BJ (cell line): Measurements from ENCODE around the gene TUT4. TPM values are rescaled to one million over a fixed set of nuclear protein-coding genes. Genes with fewer than 3 reads are reported as not detected.
"Not testable (repeated sequence)": the region's sequence is repeated elsewhere in the genome, so short reads cannot be mapped to it uniquely, and the experiment has no call there.

Experiments
- CTCF ChIA-PET: fragments of 350-600 bp; formaldehyde crosslinking; extraction: SDS; loops from one replicate; lab custom pipeline; 2021; ENCODE audit warnings: antibody characterized with exemption, inconsistent platforms; lab: Yijun Ruan, JAX
- POLR2A ChIA-PET: fragments of 300-600 bp; sonication (Branson Sonifier 250); formaldehyde crosslinking; extraction: SDS; loops from one replicate; lab custom pipeline; 2021; ENCODE audit warnings: antibody characterized with exemption; lab: Charles Lee
- DNase-seq: peaks from one replicate; pipeline ENCODE4 v3.0.0-alpha.2; 2011; ENCODE audit warnings: low read depth
- H3K27me3 ChIP-seq: 2 replicates; pipeline ENCODE4 v1.6.0; 2011; ENCODE audit warnings: low read length; ENCODE audit not compliant: control insufficient read depth, insufficient read depth
- H3K36me3 ChIP-seq: 2 replicates; pipeline ENCODE4 v1.5.1; 2011; ENCODE audit warnings: low read length; ENCODE audit not compliant: control insufficient read depth, insufficient read depth
- H3K4me3 ChIP-seq: 2 replicates; pipeline ENCODE4 v1.5.1; 2011; ENCODE audit warnings: low read depth, mild to moderate bottlenecking, control low read depth, low read length
- CTCF ChIP-seq: IDR thresholded peaks from 2 replicates; pipeline ENCODE4 v1.5.1; 2011; ENCODE audit warnings: low read depth, mild to moderate bottlenecking, control low read depth, inconsistent platforms, low read length, moderate library complexity; ENCODE audit not compliant: insufficient read depth
- polyA plus RNA-seq: library from polyadenylated mRNA; depleted of rRNA; stranded (reverse); fragments of >200 nt; gene quantifications from 2 replicates; pipeline ENCODE4 v1.2.3, GENCODE V29; 2011

The TUT4 gene
- polyA plus RNA-seq, 1 experiment = 27.9 TPM

DNA sequence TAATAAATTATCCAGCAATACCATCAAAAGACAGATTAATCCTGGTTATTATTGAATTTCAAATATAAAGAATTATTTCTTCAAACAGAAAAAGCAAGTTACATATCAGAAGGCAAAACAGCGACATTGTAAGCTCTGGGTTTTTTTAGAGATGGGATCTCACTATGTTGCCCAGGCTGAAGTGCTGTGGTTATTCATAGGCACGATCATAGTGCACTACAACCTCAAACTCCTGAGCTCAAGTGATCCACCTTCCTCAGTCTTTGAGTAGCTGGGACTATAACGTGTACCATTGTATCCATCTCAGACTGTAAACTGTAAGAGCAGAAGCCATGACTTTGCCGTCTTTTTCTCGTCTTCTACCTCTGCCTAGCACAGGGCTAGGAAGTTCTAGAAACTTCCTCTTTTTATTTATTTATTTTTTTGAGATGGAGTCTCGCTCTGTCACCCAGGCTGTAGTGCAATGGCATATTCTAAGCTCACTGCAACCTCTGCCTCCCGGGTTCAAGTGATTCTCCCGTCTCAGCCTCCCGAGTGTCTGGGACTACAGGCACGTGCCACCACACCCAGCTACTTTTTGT is 29.3 kb upstream of the TUT4 start:
- ChIA-PET POLR2A (no interaction called here), CTCF (no interaction called here)
- DNase-seq = no peak
- TF ChIP-seq CTCF = no peak
- Histone ChIP-seq H3K4me3 (no peak overlapping the region), H3K27me3 (peaks cover 6% of the 10 kb centered on the region), H3K36me3 (no peaks in the 10 kb centered on the region)

GRCh38 chr1:52580283-52580682 is 27.4 kb upstream of the TUT4 start:
- Histone ChIP-seq H3K36me3 (no peaks in the 10 kb centered on the region), H3K27me3 (peaks cover 5% of the 10 kb centered on the region), H3K4me3 (no peak overlapping the region)
- no peak for TF ChIP-seq CTCF
- POLR2A ChIA-PET = no interaction called here
- no peak for DNase-seq
- CTCF ChIA-PET = interaction anchor here (0.7 to 1.5 kb wide), 4 partner anchors 13 to 106 kb away, joined by 3 read pairs; no protein-coding TSS in a partner anchor

- H3K27me3 ChIP-seq = peaks cover 3% of the 10 kb centered on the region; the same call in 1 of the 2 replicates
- H3K36me3 ChIP-seq = no peaks in the 10 kb centered on the region
- no peak for DNase-seq
- TF ChIP-seq CTCF = no peak
- H3K4me3 ChIP-seq = no peak overlapping the region
- POLR2A ChIA-PET = no interaction called here
- CTCF ChIA-PET = interaction anchor here (1.0 to 1.5 kb wide), 2 partner anchors 13 to 58 kb away, joined by 3 read pairs; no protein-coding TSS in a partner anchor
Observed at GRCh38 chr1:52579415-52579814, 26.5 kb upstream of the TUT4 start.

GRCh38 chr1:52578066-52578465 is 25.2 kb upstream of the TUT4 start:
- H3K36me3 ChIP-seq, POLR2A ChIA-PET, DNase-seq, H3K27me3 ChIP-seq, H3K4me3 ChIP-seq, CTCF ChIA-PET: not testable (repeated sequence)

- ChIA-PET POLR2A (no interaction called here), CTCF (no interaction called here)
- DNase-seq = no peak
- Histone ChIP-seq H3K36me3 (no peaks in the 10 kb centered on the region), H3K4me3 (no peak overlapping the region), H3K27me3 (no peaks in the 10 kb centered on the region)
- TF ChIP-seq CTCF = no peak
Observed at GRCh38 chr1:52576074-52576473, 23.2 kb upstream of the TUT4 start.

DNA sequence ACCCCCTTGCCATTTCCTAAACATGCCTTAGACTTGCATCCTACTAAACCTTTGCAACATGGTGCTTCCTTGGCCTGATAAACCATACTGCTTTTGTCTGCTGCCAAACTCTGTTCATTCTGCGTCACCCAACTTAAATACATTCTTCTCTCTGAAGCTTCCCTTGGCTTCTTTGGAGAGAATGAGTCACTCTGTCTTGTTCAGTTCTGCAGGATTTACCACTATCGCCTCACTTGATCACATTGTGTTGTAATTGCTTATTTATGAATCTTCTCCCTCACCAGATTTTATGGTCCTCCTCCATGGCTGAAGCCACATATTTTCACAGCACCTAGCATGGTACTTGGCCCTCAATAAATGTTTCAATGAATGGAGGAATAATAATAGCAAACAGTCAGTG is 21.7 kb upstream of the TUT4 start:
- TF ChIP-seq CTCF = no peak
- CTCF ChIA-PET = no interaction called here
- DNase-seq = peak; percentile 79
- POLR2A ChIA-PET = no interaction called here
- Histone ChIP-seq H3K4me3 (no peak overlapping the region), H3K27me3 (no peaks in the 10 kb centered on the region), H3K36me3 (no peaks in the 10 kb centered on the region)
